PFSK-1 (cell line): ENCODE measurements around the gene AVL9.

Experiments used
- FOXP2 ChIP-seq: optimal IDR thresholded peaks from 2 replicates; pipeline ENCODE3; 2011; ENCODE audit warnings: borderline replicate concordance, control low read depth, inconsistent platforms; ENCODE audit not compliant: insufficient read depth; ENCODE audit errors: extremely low read length, extremely low read depth
- POLR2AphosphoS5 ChIP-seq: IDR thresholded peaks from 2 replicates; pipeline ENCODE4 v1.6.1; 2012; ENCODE audit warnings: low read depth, mild to moderate bottlenecking, control low read depth, low read length, moderate library complexity
- SIN3A ChIP-seq: IDR thresholded peaks from 2 replicates; pipeline ENCODE4 v1.6.1; 2012; ENCODE audit warnings: mild to moderate bottlenecking, low read length, moderate library complexity, borderline replicate concordance; ENCODE audit not compliant: insufficient read depth
- TAF1 ChIP-seq: IDR thresholded peaks from 2 replicates; pipeline ENCODE4 v1.6.1; 2012; ENCODE audit warnings: low read length, control low read depth, borderline replicate concordance; ENCODE audit not compliant: insufficient read depth
- TF ChIP-seq, protein P1 (sequence below), 2 experiments: IDR thresholded peaks; 2 replicates each; pipeline versions ENCODE4 v1.6.1 to v1.8.0; 2011 to 2012; ENCODE audit warnings: low read depth in 2 of 2, low read length in 2 of 2, control low read depth in 1 of 2, inconsistent platforms in 1 of 2, mild to moderate bottlenecking in 1 of 2, moderate library complexity in 1 of 2; ENCODE audit not compliant: insufficient read depth in 1 of 2

The AVL9 gene

DNA sequence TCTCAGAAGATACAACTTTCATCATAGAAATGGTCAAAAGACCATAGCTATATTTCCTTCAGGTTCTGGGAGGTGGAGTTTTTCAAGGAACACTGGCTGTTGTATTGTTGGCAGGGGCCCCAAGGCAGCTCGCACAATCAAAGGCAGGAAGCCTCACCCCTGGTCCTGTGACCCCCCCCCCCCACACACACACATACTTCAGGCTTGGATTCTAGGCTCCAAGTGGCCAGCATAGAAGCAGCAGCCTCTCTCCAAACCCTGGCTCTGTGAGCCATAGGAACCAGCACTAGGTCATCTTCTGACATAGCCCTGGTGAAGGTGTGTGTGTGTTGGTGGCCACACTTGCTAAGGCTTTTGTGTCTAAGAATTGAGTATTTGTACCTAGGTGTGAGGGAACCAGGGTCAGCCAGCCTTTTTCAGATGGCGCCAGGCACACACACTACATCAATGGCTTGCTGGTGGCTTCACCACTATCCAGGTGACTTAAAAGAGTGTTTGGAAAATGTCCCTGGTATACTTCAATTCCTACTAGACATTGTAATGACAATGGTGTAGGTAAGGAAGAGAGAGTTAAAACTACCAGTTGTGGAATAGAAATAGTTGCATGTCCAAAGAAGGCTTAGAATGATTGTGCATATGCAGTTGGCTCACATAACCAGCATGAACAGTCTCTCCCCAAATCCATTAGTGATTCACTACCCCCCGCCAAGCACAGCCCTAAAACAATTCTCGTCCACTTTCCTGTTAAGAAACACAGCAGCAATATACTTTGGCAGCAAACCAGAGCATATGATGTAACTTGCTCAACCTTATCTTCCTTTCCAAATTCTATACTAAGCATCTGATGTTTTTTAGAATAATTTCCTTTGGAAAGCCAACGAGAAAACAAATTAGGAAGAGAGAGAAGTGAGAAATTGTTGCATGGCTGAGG, 91.3 kb downstream of the AVL9 start:
- TF ChIP-seq FOXP2 (no peak), TAF1 (no peak), SIN3A (no peak), POLR2AphosphoS5 (no peak)
- TF ChIP-seq, protein P1, sequence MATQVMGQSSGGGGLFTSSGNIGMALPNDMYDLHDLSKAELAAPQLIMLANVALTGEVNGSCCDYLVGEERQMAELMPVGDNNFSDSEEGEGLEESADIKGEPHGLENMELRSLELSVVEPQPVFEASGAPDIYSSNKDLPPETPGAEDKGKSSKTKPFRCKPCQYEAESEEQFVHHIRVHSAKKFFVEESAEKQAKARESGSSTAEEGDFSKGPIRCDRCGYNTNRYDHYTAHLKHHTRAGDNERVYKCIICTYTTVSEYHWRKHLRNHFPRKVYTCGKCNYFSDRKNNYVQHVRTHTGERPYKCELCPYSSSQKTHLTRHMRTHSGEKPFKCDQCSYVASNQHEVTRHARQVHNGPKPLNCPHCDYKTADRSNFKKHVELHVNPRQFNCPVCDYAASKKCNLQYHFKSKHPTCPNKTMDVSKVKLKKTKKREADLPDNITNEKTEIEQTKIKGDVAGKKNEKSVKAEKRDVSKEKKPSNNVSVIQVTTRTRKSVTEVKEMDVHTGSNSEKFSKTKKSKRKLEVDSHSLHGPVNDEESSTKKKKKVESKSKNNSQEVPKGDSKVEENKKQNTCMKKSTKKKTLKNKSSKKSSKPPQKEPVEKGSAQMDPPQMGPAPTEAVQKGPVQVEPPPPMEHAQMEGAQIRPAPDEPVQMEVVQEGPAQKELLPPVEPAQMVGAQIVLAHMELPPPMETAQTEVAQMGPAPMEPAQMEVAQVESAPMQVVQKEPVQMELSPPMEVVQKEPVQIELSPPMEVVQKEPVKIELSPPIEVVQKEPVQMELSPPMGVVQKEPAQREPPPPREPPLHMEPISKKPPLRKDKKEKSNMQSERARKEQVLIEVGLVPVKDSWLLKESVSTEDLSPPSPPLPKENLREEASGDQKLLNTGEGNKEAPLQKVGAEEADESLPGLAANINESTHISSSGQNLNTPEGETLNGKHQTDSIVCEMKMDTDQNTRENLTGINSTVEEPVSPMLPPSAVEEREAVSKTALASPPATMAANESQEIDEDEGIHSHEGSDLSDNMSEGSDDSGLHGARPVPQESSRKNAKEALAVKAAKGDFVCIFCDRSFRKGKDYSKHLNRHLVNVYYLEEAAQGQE (IDR thresholded peaks at IDR 0.05; ENCODE audit: insufficient read depth in 1 of 2, low read depth in 2 of 2, low read length in 2 of 2) = no peak

DNA sequence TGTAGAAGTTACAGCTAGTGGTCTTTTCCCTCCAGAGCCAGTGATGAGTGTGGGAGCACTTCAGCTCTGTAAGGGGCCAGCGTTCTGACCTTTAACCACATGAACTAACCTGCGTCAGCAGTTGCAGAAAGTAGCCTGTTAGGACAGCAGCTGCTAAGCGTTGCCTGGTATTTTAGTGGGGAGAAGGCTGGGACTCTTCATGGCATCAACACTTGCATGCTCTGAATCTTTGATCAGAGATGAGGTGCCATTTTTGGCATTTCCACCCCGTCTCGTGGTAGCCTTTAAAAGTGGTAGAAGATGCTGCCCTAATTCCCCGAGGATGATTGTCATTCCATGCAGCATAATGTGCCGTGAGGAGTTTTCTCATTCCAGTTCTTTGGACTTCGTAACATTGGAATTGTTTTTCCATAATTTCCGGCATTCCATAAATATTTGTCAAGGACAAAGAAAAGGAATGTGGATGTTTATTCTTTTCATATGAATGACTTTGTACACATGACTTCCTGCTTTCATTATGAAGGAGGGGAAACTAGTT, 92.2 kb downstream of the AVL9 start:
- TF ChIP-seq SIN3A (no peak), FOXP2 (no peak), POLR2AphosphoS5 (no peak), TAF1 (no peak)
- TF ChIP-seq, protein P1 (IDR thresholded peaks at IDR 0.05; ENCODE audit: insufficient read depth in 1 of 2, low read depth in 2 of 2, low read length in 2 of 2) = no peak

DNA sequence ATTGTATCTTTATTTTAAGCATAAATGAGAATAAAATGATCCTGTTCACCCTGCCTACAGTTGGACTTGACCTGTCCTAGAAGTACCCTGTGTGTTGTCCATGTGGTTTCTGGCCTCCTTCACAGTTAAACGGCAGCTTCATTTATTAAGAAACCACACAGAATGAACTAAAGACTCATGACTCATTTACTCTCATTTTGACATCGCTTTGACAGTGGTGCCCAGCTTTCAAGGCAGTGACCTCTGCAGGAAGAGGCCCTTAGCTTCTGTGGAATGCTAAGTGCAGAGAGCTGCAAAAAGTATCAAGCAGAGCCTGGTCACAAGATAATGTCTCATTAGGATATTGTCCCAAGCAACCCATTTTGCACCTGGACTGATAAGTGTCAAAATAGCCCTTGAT, 93.4 kb downstream of the AVL9 start:
- no peak for TF ChIP-seq FOXP2

DNA sequence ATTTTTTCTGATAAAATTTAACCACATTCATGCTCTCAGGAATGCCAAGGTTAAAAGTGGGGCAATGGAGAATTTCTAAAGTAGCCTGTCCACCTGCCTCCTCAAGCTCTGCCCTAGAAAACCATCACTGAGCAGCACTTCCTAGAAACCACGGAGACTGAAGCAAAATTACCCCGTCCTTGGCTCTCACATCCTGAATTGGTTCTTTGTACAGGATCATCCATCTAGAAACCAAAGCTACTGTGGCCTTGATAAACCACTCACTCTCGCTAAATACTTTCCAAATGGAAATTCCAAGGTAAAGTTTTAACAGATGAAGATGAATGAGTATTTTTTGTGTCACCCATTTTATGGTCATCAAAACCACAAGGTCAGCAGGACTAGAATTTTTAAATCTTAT, 96.6 kb downstream of the AVL9 start:
- no peak for TF ChIP-seq TAF1
- no peak for TF ChIP-seq SIN3A
- no peak for TF ChIP-seq FOXP2
- TF ChIP-seq, protein P1 (IDR thresholded peaks at IDR 0.05; ENCODE audit: insufficient read depth in 1 of 2, low read depth in 2 of 2, low read length in 2 of 2) = no peak
- no peak for TF ChIP-seq POLR2AphosphoS5

DNA sequence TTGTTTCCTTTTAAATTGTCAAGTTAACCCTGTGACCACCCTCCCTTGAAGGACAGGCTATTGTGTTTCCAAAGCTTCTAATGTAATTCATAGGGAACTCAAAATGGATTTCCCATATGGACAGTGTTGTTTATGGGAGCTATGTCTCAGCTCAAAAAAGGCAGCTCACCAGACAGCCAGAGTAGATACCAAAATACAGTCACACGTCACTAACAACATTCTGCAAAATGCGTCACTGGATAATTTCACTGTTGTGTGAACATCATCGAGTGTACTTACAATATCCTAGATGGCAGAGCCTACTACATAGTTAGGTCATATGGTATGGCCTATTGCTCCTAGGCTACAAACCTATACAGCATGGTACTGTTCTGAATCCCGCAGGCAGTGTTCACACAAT, 97.4 kb downstream of the AVL9 start:
- TF ChIP-seq POLR2AphosphoS5 (no peak), TAF1 (no peak)
- TF ChIP-seq, protein P1 (IDR thresholded peaks at IDR 0.05; ENCODE audit: insufficient read depth in 1 of 2, low read depth in 2 of 2, low read length in 2 of 2) = no peak
